GM18511 (cell line): ENCODE data around the gene CNTNAP5.
"Not testable (repeated sequence)": the region's sequence is repeated elsewhere in the genome, so short reads cannot be mapped to it uniquely, and the experiment has no call there.

Experiments
- ATAC-seq: cut with Tn5 transposase; IDR thresholded peaks from one replicate; pipeline ENCODE4 v1.9.1; 2021; ENCODE audit warnings: mild to moderate bottlenecking, moderate library complexity; ENCODE audit not compliant: unreplicated experiment

Gene CNTNAP5

DNA sequence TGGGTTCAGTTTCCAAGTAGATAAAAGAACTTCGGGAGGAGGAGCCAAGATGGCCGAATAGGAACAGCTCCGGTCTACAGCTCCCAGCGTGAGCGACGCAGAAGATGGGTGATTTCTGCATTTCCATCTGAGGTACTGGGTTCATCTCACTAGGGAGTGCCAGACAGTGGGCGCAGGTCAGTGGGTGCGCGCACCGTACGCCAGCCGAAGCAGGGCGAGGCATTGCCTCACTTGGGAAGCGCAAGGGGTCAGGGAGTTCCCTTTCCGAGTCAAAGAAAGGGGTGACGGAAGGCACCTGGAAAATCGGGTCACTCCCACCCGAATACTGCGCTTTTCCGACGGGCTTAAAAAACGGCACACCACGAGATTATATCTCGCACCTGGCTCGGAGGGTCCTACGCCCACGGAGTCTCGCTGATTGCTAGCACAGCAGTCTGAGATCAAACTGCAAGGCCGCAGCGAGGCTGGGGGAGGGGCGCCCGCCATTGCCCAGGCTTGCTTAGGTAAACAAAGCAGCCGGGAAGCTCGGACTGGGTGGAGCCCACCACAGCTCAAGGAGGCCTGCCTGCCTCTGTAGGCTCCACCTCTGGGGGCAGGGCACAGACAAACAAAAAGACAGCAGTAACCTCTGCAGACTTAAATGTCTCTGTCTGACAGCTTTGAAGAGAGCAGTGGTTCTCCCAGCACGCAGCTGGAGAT lies 382.9 kb downstream of the CNTNAP5 start:
- ATAC-seq, result not testable (repeated sequence)

GRCh38 chr2:124424074-124424473 lies 399.0 kb downstream of the CNTNAP5 start:
- no peak for ATAC-seq

DNA sequence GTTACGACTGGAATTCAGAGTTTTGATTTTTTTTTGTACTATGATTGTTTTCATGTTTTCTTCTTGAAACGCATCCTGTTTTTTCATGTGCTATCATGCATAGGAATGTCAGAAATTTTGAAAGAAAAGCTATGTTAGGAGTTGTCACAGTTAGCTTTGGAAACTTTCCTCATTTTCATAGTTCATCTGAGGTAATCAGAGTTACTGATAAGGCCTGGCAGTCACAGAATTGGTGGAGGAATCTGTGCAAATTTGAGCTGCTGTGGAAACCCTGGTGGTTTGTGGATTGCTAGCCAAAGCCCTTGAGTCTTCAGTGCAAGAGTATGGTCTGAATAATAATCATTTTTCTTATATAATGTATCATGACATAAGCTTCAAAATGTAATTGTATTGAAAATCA lies 401.0 kb downstream of the CNTNAP5 start:
- no peak for ATAC-seq

DNA sequence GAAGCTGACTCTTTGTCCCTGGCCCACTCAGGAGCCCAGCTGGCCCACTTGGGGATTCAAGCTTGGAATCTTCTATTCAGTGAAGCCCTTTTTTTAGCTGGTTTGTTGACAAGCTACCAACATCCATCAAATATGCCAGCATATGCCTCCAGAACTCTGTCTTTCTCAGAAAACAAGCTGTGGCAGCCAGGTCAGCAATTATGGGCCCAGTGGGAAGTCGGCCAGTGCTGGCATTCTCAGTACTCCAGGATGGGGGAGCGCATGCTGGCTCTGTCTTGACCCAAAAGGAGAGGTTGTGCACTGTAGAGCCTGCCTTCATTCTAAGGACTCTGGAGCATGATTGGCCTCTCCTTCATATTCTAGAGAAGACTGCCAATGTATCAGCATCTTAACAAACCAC lies 401.5 kb downstream of the CNTNAP5 start:
- no peak for ATAC-seq

- ATAC-seq, result no peak
Measured at GRCh38 chr2:124437811-124438210, 412.7 kb downstream of the CNTNAP5 start.

DNA sequence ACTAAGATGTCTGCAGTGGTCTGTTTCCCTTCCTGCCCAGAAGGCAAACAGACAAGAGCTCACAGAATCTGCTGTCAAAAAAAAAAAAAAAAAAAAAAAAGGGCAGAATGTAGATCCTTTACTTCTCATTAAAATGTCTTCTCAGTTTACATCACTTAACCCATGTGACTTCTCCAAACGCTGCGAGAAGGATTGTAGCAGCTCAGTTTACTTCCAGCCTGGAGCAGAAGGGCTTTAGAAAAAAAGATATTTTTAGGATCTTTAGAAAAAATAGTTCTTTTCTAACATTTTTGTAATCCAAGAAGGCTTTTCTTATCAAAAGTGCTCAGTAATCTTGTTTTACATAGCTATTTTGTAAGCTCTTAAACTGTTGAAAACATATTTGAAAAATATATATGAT lies 425.4 kb downstream of the CNTNAP5 start:
- ATAC-seq, result no peak

DNA sequence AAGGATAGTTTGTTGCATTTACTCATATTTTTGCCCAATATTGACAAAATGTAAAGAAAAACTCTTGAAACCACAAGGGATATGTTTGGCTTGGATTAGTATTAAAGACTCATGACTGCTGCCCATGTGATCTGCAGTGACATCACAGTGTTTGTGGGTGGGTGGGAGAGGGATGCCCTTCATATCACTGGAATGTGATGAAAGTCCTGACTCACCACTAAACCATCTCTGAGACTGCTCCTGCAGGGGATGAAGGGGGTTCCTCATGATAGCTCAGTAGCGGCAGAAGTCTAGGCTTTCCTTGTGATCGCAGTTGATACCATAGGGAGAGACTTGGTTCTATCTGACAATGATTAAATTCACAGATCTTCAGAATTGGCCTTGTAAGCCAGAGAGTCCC lies 451.2 kb downstream of the CNTNAP5 start:
- no peak for ATAC-seq

GRCh38 chr2:124478761-124479160 lies 453.7 kb downstream of the CNTNAP5 start:
- ATAC-seq, result no peak

- no peak for ATAC-seq
Measured at GRCh38 chr2:124480958-124481357, 455.9 kb downstream of the CNTNAP5 start.

DNA sequence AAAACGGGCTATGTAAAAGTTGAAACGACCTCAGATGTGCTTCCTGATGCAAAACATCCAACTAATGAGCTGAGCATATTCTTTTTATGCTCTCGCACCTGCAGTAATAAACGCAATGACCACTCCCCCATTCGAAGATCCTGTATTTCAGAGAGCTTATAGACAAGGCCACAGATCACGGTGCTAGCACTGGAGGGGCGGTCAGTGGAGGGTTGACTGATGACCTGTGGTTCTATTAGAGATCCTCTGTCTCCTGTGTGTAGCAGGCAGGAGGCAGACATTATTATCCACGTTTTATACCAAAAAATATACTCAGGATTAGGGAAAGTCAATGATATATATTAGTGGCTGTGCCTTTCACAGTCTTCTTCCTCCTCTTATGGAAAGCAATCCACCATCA lies 457.0 kb downstream of the CNTNAP5 start:
- ATAC-seq, result no peak

- ATAC-seq, result no peak
Measured at GRCh38 chr2:124482551-124482950, 457.5 kb downstream of the CNTNAP5 start.

GRCh38 chr2:124485659-124486058 lies 460.6 kb downstream of the CNTNAP5 start:
- no peak for ATAC-seq

- ATAC-seq, result no peak
Measured at GRCh38 chr2:124489686-124490085, 464.6 kb downstream of the CNTNAP5 start.

DNA sequence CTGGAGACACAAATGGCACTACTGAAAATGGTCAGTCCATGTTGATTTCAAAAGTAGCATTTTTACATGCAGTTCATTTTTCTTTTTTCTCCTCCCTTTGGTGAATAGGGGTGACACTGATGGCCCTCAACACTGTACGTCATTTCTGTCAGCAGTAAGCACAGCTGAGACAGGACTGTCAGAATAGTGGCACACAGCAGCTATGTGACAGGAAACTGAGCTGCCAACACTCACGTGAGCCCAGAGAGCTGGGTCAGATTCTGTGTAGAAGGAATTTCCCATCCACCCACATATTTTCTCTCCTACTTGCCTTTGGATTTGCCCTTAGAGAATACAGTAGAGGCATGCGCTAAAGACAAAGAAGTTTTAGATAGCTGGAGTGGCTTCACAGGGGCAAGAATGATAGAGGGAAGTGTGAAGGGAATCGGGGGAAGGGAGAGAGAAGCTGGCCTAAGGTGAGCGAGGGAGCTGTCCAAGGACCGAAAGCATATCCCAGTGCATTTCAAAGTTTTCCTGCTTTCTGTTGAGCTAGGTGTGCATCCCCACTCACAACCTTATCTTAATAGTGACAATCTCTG lies 476.6 kb downstream of the CNTNAP5 start:
- ATAC-seq, result no peak

DNA sequence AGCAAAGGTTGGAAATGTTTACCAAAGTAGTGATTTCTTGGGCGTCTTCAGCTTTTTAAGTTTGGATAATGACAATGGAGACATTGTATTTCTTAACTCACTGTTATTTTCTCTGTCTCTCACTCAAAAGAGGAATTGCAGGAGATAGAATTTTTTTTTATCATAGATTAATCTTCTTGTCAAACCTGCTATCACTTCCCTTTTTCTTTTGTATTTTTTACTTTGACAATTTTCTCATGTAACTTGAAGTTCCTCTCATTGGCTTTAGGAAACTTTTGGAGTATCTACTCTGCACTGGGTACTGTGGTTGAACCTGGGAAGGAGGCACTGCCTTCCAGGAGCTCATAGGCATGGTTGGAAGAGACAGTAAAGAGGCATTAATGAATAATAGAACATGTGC lies 489.1 kb downstream of the CNTNAP5 start:
- ATAC-seq, result no peak

DNA sequence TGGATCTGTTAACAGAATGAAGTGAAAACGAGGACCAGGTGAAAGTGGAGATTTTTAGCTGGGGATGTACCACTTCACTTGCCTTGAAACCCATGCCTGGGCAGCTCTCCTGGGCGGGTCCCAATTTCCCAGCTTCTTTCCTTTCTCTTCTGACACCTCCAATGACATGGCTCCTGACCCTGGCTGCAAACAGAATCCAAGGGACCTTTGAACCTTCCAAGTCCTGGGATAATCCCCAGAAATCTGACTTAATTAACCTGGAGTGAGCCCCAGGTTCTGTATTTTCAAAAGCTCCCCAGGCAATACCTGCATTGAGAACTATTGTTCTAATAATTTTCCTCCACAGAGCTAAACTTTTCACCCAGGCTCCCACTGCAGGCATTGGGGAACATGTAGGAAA lies 495.9 kb downstream of the CNTNAP5 start:
- ATAC-seq, result no peak

- no peak for ATAC-seq
Measured at GRCh38 chr2:124523096-124523495, 498.0 kb downstream of the CNTNAP5 start.

DNA sequence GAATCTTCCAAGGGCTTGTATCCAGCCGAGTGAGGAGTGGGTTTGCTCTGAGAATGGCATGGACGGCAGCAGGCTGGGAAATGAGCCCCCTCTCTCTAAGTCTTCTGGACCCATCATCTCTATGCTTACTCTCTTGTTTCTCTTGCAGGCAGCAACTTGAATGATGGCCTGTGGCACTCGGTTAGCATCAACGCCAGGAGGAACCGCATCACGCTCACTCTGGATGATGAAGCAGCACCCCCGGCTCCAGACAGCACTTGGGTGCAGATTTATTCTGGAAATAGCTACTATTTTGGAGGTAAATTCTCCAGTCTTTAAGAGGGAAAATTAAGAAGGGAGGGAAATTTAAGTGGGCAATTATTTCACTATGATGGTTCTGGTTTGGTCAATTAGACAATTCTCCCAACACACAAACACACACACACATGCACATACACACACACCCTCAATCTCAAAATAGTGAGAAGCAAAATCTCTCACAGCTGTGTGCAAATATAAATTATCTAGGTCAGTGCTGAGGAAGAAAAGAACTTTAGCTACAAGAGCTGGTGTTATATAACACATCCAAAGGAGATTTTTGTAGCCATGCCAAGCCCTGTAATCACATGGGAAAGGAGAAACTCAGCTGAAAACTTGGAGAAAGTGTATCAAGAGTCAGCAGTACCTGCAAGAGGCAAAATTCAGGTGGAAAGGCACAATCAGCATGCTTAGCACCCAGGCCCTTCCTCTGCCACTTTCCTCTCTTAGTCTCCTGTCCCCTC lies 499.2 kb downstream of the CNTNAP5 start:
- ATAC-seq, result no peak

GRCh38 chr2:124526221-124526620 lies 501.1 kb downstream of the CNTNAP5 start:
- ATAC-seq, result no peak

DNA sequence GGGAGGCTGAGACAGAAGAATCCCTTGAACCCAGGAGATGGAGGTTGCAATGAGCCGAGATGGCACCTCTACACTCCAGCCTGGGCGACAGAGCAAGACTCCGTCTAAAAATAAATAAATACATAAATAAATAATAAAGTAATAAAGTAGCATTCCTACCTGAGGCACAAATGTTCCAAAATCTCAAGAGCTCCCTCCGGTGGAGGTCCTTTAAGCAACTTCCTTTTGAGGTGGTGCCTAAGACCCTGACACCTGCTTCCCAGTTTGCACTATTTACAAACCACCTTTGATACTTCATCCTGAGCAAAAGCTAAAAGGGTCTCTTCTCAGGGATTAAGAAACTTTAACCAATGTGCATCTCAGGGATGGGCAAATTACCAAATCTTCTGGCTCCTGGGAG lies 505.1 kb downstream of the CNTNAP5 start:
- ATAC-seq, result no peak

- no peak for ATAC-seq
Measured at GRCh38 chr2:124533226-124533954, 508.3 kb downstream of the CNTNAP5 start.

DNA sequence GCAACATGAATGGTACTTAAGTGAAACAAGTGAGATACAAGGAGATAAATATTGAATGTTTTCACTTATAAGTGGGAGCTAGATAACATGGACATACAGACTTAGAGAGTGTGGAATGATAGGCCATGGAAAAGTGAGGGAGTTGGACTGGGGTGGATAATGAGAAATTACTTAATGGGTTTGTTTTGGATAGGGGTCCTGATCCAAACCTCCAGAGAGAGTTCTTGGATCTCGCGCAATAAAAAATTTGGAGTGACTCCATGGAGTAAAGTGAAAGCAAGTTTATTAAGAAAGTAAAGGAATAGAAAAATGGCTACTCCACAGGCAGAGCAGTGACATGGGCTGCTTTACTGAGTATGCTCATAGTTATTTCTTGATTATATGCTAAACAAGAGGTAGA lies 508.9 kb downstream of the CNTNAP5 start:
- no peak for ATAC-seq
